Transverse colon (tissue), 3 donors: Measurements from ENCODE around the gene RAD51C.

Experiments used
- CTCF ChIP-seq, 5 experiments: fragments of 200-600 bp in 3 of 5; fragments of 450-650 bp in 2 of 5; sonication (generic) in 3 of 5; IDR thresholded peaks; 1 replicate in 2 of 5; 2 replicates in 3 of 5; pipeline ENCODE4 v1.5.1; 2016 to 2017; ENCODE audit warnings: antibody characterized with exemption in 5 of 5, inconsistent platforms in 3 of 5, mild to moderate bottlenecking in 2 of 5, moderate library complexity in 1 of 5
- POLR2A ChIP-seq: fragments of 450-650 bp; IDR thresholded peaks from one replicate; pipeline ENCODE4 v1.6.1; 2016; ENCODE audit warnings: antibody characterized with exemption, mild to moderate bottlenecking, moderate library complexity

GRCh38 chr17:58694302-58694701, 1.9 kb downstream of the RAD51C start:
- TF ChIP-seq CTCF (IDR thresholded peaks at IDR 0.05) (no peak), POLR2A (no peak)
